ENCODE data around the gene DUSP9. TPM values are rescaled to one million over a fixed set of nuclear protein-coding genes. Genes with fewer than 3 reads are reported as not detected.

DUSP9 gene
- polyA plus RNA-seq, 1 donor from 2014 or later = 0.94 TPM

GRCh38 chrX:153665726-153666306 lies 18.8 kb downstream of the DUSP9 start:
- Histone ChIP-seq H3K9ac (ENCODE audit: low read length) (no peak overlapping the region), H2AFZ (ENCODE audit: low read depth, low read length) (no peak overlapping the region), H3K4me3 (ENCODE audit: low read length) (no peak overlapping the region), H3K27ac (ENCODE audit: low read length) (no peak overlapping the region), H3K36me3 (ENCODE audit: insufficient read depth, low read length) (no peaks in the 10 kb centered on the region), H3F3A (ENCODE audit: insufficient read depth, low read length, poor library complexity, severe bottlenecking) (no peaks in the 10 kb centered on the region), H3K9me3 (ENCODE audit: low read length) (no peaks in the 10 kb centered on the region), H3K4me2 (ENCODE audit: low read length) (no peak overlapping the region), H3K79me2 (replicated peaks; ENCODE audit: insufficient read depth, low read length) (no peaks in the 10 kb centered on the region), H3K9me2 (ENCODE audit: insufficient read depth, low read length) (no peaks in the 10 kb centered on the region), H4K20me1 (ENCODE audit: insufficient read depth) (no peaks in the 10 kb centered on the region), H3K27me3 (ENCODE audit: insufficient read depth, low read depth, low read length) (peaks cover 13% of the 10 kb centered on the region)
- TF ChIP-seq, protein P1, sequence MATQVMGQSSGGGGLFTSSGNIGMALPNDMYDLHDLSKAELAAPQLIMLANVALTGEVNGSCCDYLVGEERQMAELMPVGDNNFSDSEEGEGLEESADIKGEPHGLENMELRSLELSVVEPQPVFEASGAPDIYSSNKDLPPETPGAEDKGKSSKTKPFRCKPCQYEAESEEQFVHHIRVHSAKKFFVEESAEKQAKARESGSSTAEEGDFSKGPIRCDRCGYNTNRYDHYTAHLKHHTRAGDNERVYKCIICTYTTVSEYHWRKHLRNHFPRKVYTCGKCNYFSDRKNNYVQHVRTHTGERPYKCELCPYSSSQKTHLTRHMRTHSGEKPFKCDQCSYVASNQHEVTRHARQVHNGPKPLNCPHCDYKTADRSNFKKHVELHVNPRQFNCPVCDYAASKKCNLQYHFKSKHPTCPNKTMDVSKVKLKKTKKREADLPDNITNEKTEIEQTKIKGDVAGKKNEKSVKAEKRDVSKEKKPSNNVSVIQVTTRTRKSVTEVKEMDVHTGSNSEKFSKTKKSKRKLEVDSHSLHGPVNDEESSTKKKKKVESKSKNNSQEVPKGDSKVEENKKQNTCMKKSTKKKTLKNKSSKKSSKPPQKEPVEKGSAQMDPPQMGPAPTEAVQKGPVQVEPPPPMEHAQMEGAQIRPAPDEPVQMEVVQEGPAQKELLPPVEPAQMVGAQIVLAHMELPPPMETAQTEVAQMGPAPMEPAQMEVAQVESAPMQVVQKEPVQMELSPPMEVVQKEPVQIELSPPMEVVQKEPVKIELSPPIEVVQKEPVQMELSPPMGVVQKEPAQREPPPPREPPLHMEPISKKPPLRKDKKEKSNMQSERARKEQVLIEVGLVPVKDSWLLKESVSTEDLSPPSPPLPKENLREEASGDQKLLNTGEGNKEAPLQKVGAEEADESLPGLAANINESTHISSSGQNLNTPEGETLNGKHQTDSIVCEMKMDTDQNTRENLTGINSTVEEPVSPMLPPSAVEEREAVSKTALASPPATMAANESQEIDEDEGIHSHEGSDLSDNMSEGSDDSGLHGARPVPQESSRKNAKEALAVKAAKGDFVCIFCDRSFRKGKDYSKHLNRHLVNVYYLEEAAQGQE (IDR thresholded peaks at IDR 0.05; ENCODE audit: borderline replicate concordance) = no peak
- TF ChIP-seq EP300 (conservative IDR thresholded peaks at IDR 0.05; ENCODE audit: poor library complexity, severe bottlenecking) (no peak), SMC3 (conservative IDR thresholded peaks at IDR 0.05; ENCODE audit: poor library complexity) (no peak), MXI1 (conservative IDR thresholded peaks at IDR 0.05; ENCODE audit: poor library complexity, severe bottlenecking) (no peak), POLR2AphosphoS5 (IDR thresholded peaks at IDR 0.05) (no peak), TAF1 (IDR thresholded peaks at IDR 0.05; ENCODE audit: low read depth) (no peak), RAD21 (conservative IDR thresholded peaks at IDR 0.05) (no peak), EZH2 (IDR thresholded peaks at IDR 0.05; ENCODE audit: borderline replicate concordance, insufficient read depth, low read length, poor library complexity, severe bottlenecking) (no peak)
- TF ChIP-seq, protein P2, sequence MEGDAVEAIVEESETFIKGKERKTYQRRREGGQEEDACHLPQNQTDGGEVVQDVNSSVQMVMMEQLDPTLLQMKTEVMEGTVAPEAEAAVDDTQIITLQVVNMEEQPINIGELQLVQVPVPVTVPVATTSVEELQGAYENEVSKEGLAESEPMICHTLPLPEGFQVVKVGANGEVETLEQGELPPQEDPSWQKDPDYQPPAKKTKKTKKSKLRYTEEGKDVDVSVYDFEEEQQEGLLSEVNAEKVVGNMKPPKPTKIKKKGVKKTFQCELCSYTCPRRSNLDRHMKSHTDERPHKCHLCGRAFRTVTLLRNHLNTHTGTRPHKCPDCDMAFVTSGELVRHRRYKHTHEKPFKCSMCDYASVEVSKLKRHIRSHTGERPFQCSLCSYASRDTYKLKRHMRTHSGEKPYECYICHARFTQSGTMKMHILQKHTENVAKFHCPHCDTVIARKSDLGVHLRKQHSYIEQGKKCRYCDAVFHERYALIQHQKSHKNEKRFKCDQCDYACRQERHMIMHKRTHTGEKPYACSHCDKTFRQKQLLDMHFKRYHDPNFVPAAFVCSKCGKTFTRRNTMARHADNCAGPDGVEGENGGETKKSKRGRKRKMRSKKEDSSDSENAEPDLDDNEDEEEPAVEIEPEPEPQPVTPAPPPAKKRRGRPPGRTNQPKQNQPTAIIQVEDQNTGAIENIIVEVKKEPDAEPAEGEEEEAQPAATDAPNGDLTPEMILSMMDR (IDR thresholded peaks at IDR 0.05; ENCODE audit: poor library complexity, severe bottlenecking) = no peak

GRCh38 chrX:153667281-153667955 lies 20.4 kb downstream of the DUSP9 start:
- Histone ChIP-seq H4K20me1 (ENCODE audit: insufficient read depth) (no peaks in the 10 kb centered on the region), H3K9me2 (ENCODE audit: insufficient read depth, low read length) (no peaks in the 10 kb centered on the region), H3K9me3 (ENCODE audit: low read length) (no peaks in the 10 kb centered on the region), H3K27ac (ENCODE audit: low read length) (no peak overlapping the region), H3K27me3 (ENCODE audit: insufficient read depth, low read depth, low read length) (peaks cover 4% of the 10 kb centered on the region), H3K79me2 (replicated peaks; ENCODE audit: insufficient read depth, low read length) (no peaks in the 10 kb centered on the region), H3K4me3 (ENCODE audit: low read length) (no peak overlapping the region), H2AFZ (ENCODE audit: low read depth, low read length) (no peak overlapping the region), H3F3A (ENCODE audit: insufficient read depth, low read length, poor library complexity, severe bottlenecking) (no peaks in the 10 kb centered on the region), H3K9ac (ENCODE audit: low read length) (no peak overlapping the region), H3K4me2 (ENCODE audit: low read length) (no peak overlapping the region), H3K36me3 (ENCODE audit: insufficient read depth, low read length) (no peaks in the 10 kb centered on the region)
- TF ChIP-seq POLR2AphosphoS5 (IDR thresholded peaks at IDR 0.05) = no peak
- no peak for TF ChIP-seq TAF1 (IDR thresholded peaks at IDR 0.05; ENCODE audit: low read depth)
- no peak for TF ChIP-seq EP300 (conservative IDR thresholded peaks at IDR 0.05; ENCODE audit: poor library complexity, severe bottlenecking)
- TF ChIP-seq, protein P1 (IDR thresholded peaks at IDR 0.05; ENCODE audit: borderline replicate concordance) = no peak
- no peak for TF ChIP-seq RAD21 (conservative IDR thresholded peaks at IDR 0.05)
- TF ChIP-seq EZH2 (IDR thresholded peaks at IDR 0.05; ENCODE audit: borderline replicate concordance, insufficient read depth, low read length, poor library complexity, severe bottlenecking) = no peak
- TF ChIP-seq MXI1 (conservative IDR thresholded peaks at IDR 0.05; ENCODE audit: poor library complexity, severe bottlenecking) = no peak
- TF ChIP-seq SMC3 (conservative IDR thresholded peaks at IDR 0.05; ENCODE audit: poor library complexity) = no peak
- TF ChIP-seq, protein P2 (IDR thresholded peaks at IDR 0.05; ENCODE audit: poor library complexity, severe bottlenecking) = no peak

Measured in neural cell (in vitro differentiated cells).